HepG2 (cell line): Measurements from ENCODE around the gene SPATC1L.

ENCODE experiments used
- EZH2 ChIP-seq: conservative IDR thresholded peaks from 2 replicates; pipeline ENCODE4 v1.6.1; 2012; ENCODE audit warnings: mild to moderate bottlenecking, low read depth, low read length, moderate library complexity
- MLX ChIP-seq: IDR thresholded peaks from 2 replicates; pipeline ENCODE4 v1.6.1; 2016
- MTA3 ChIP-seq: sonication (generic); formaldehyde crosslinking; IDR thresholded peaks from 2 replicates; pipeline ENCODE4 v1.4.0; 2020; ENCODE audit warnings: missing genetic modification reagents
- TCF12 ChIP-seq, 2 experiments: fragments of 450-650 bp in 1 of 2; sonication (generic) in 1 of 2; formaldehyde crosslinking in 1 of 2; IDR thresholded peaks; 2 replicates each; pipeline versions ENCODE4 v1.6.1 to v1.8.0; 2017 to 2022; ENCODE audit warnings: antibody characterized with exemption in 1 of 2, mild to moderate bottlenecking in 1 of 2, missing genetic modification reagents in 1 of 2, moderate library complexity in 1 of 2
- ZNF687 ChIP-seq: sonication (generic); formaldehyde crosslinking; IDR thresholded peaks from 2 replicates; pipeline ENCODE4 v1.5.1; 2020; ENCODE audit warnings: mild to moderate bottlenecking, missing genetic modification reagents, moderate library complexity
- ZSCAN30 ChIP-seq: sonication (generic); formaldehyde crosslinking; IDR thresholded peaks from 2 replicates; pipeline ENCODE4 v1.5.0; 2020; ENCODE audit warnings: mild to moderate bottlenecking, missing genetic modification reagents
- TF ChIP-seq, protein P1 (sequence below): sonication (generic); formaldehyde crosslinking; IDR thresholded peaks from 2 replicates; pipeline ENCODE4 v1.8.0; 2022; ENCODE audit warnings: missing genetic modification reagents, mild to moderate bottlenecking, borderline replicate concordance

DNA sequence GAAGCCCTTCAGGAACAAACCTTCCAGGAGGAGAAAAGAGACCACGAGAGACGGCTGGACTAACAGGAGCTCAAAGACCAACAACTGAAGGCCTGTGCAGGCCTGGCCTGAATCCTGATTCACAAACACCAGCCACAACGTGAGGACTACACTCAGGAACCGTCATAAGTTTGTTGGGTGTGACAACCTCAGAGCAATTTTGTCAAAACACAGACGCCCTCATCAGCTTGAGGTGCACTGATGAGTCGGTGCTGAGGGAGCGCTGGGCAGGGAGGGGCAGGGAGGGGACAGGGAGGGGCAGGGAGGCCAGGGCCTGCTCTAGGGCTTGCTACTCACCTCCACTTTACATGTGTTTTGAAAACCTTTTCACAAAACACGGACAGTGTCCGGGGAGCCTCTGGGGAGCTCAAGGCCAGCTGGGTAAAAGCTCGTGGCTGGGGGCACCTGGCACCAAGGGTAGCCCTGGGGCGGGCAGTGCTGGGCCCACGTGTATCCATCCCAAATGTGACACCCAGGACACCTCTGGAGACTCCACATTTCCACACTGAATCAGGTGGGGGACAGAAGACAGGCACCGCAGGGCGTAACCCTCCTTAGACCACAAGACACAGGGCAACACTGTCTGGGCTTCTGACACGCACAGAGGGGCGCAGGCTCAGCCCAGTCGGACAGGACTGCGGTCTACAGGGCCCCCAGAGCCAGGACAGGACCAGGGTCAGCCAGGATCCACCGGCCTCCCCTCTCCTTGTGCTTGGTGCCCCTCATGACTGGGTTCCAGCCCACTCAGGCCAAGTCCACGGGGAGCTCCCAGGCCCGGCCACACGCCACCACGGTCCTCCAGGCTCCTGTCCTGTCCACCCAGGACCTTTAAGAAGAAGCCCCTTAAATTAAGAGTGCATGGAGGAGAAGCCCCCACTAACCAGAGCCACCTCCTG, 27.8 kb upstream of the SPATC1L start:
- no peak for TF ChIP-seq EZH2
- TF ChIP-seq ZNF687 (CRISPR knock-in tag) = no peak
- no peak for TF ChIP-seq ZSCAN30 (CRISPR knock-in tag)
- TF ChIP-seq, protein P1, sequence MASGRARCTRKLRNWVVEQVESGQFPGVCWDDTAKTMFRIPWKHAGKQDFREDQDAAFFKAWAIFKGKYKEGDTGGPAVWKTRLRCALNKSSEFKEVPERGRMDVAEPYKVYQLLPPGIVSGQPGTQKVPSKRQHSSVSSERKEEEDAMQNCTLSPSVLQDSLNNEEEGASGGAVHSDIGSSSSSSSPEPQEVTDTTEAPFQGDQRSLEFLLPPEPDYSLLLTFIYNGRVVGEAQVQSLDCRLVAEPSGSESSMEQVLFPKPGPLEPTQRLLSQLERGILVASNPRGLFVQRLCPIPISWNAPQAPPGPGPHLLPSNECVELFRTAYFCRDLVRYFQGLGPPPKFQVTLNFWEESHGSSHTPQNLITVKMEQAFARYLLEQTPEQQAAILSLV = no peak
- TF ChIP-seq MLX = no peak
- TF ChIP-seq TCF12 (IDR thresholded peaks at IDR 0.05) = no peak
- TF ChIP-seq TCF12 (CRISPR knock-in tag; IDR thresholded peaks at IDR 0.05) = no peak
- no peak for TF ChIP-seq MTA3 (CRISPR knock-in tag)
